Left lung (tissue), 10 donors: Measurements from ENCODE around the gene CD226. TPM values are rescaled to one million over a fixed set of nuclear protein-coding genes. Genes with fewer than 3 reads are reported as not detected.
A peak's percentile ranks its signal among the peaks of the same experiment; 100 is the strongest.

Source experiments
- ATAC-seq: fragments of 200-7000 bp; cut with Tn5 transposase; one replicate; pipeline ENCODE4 v1.9.1; 2020; ENCODE audit warnings: moderate library complexity
- DNase-seq, 4 donors: peaks; one replicate each; pipeline ENCODE4 v3.0.0-alpha.2; 2013 to 2020
- H3K27ac ChIP-seq, 2 donors: fragments of 200-600 bp; sonication (generic) in 1 of 2; one replicate each; pipeline versions ENCODE4 v1.5.0 to v1.8.0; 2020 to 2021
- H3K27me3 ChIP-seq, 2 donors: fragments of 200-600 bp; sonication (generic) in 1 of 2; one replicate each; pipeline versions ENCODE4 v1.5.0 to v1.8.0; 2020 to 2021
- H3K36me3 ChIP-seq, 2 donors: fragments of 200-600 bp; sonication (generic) in 1 of 2; one replicate each; pipeline versions ENCODE4 v1.5.0 to v1.8.0; 2020 to 2021
- H3K4me1 ChIP-seq, 2 donors: fragments of 200-600 bp; one replicate each; pipeline ENCODE4 v1.8.0; 2021
- H3K4me3 ChIP-seq, 2 donors: fragments of 200-600 bp; sonication (generic) in 1 of 2; one replicate each; pipeline versions ENCODE4 v1.5.0 to v1.8.0; 2020 to 2021; ENCODE audit warnings: mild to moderate bottlenecking in 1 of 2
- H3K9me3 ChIP-seq, 2 donors: fragments of 200-600 bp; sonication (generic) in 1 of 2; one replicate each; pipeline versions ENCODE4 v1.5.0 to v1.8.0; 2020 to 2021
- CTCF ChIP-seq, 2 donors: fragments of 200-600 bp; sonication (generic) in 1 of 2; IDR thresholded peaks; one replicate each; pipeline versions ENCODE4 v1.5.0 to v1.8.0; 2021; ENCODE audit warnings: antibody characterized with exemption in 2 of 2
- intact Hi-C, 2 donors: fragments of 100-400 bp; cut with DNase I; formaldehyde crosslinking; loops; one replicate each; pipeline versions ENCODE4 v1.11.2 to v1.14.2; 2022
- polyA plus RNA-seq, 6 donors: library from polyadenylated mRNA; unstranded; fragments of 120-200 nt; gene quantifications; one replicate each; pipeline ENCODE4 v1.2.1, GENCODE V29; 2013; ENCODE audit not compliant: insufficient read length in 6 of 6
- total RNA-seq, 2 donors: library from RNA; stranded (reverse); fragmentation: NEBNext Ultra II Directional; extraction: Animal tissue kit (Norgen Biotek cat#: 25700); gene quantifications; one replicate each; pipeline ENCODE4 v1.2.1, GENCODE V29; 2021
- donor health status: DM: no; HTN: yes; CAD: no.
- donor health status: DM: no; HTN: no; CAD: no.

CD226 gene
- total and polyA plus RNA-seq, 8 donors: 2.2 to 5.6 (median 2.9) TPM

- DNase-seq (no peak), ATAC-seq (no peak)
- intact Hi-C loops: no loop called here
- TF ChIP-seq CTCF (IDR thresholded peaks at IDR 0.05): no peak
- H3K4me1 ChIP-seq: peaks cover 4 to 24% of the 10 kb centered on the region in 2 donors
- no peak overlapping the region for H3K27ac ChIP-seq
- H3K36me3 ChIP-seq: no peaks in the 10 kb centered on the region
- H3K27me3 ChIP-seq: no peaks in the 10 kb centered on the region
- no peaks in the 10 kb centered on the region for H3K9me3 ChIP-seq
- H3K4me3 ChIP-seq: no peak overlapping the region
These were observed 3.5 kb upstream of the CD226 start for GRCh38 chr18:69951182-69951581.

GRCh38 chr18:69949538-69949936 is 1.9 kb upstream of the CD226 start:
- intact Hi-C loops: no loop called here
- TF ChIP-seq CTCF (IDR thresholded peaks at IDR 0.05): no peak
- H3K4me3 ChIP-seq: no peak overlapping the region

DNA sequence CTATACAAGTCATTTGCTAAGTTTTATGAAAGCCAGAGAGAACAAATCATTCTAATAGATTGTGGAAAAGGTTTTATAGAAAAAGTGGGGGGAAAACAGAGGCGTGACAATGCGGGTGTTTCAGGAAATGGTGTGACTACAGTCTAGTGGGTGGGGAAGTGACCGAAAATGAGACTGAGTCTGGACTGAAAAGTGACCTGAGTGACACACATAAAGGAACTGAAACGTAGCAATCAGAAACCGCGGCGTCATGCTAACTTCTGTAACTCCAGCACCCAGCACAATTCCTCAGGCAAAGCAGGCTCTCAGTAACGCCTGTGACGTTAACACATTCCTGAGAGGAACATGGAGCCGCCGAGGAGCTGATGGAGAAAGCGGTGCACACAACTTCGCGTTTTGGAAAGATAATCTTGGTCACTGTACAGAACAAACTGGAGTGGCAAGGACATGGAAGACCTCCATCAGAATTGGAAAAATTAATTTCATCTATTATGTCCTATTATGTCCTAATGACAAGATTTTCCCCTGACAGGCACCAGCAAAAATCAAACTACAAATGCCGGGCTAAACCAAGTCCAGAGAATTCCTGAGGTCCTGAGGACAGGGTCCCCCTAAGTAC is 1.4 kb upstream of the CD226 start:
- no peaks in the 10 kb centered on the region for H3K9me3 ChIP-seq
- H3K27me3 ChIP-seq: no peaks in the 10 kb centered on the region
- H3K27ac ChIP-seq: peak overlapping the region in 1 of 2 donors; percentile 7
- H3K4me1 ChIP-seq: peaks cover 0 to 24% of the 10 kb centered on the region in 2 donors
- H3K4me3 ChIP-seq: no peak overlapping the region
- H3K36me3 ChIP-seq: no peaks in the 10 kb centered on the region
- peak; percentile 72 for ATAC-seq
- no peak for TF ChIP-seq CTCF (IDR thresholded peaks at IDR 0.05)
- intact Hi-C loops: no loop called here
- peak in 3 of 4 donors; percentile 4 to 50 (median 33) for DNase-seq

More at GRCh38 chr18:69949538-69949936, 1.9 kb upstream of the CD226 start:
- H3K9me3 ChIP-seq: no peaks in the 10 kb centered on the region
- no peaks in the 10 kb centered on the region for H3K36me3 ChIP-seq
- peaks cover 2 to 24% of the 10 kb centered on the region in 2 donors for H3K4me1 ChIP-seq
- DNase-seq (no peak), ATAC-seq (no peak)
- H3K27ac ChIP-seq: peak overlapping the region in 1 of 2 donors; percentile 7
- H3K27me3 ChIP-seq: no peaks in the 10 kb centered on the region

GRCh38 chr18:69948256-69948655 is 583 bp upstream of the CD226 start:
- no peak for TF ChIP-seq CTCF (IDR thresholded peaks at IDR 0.05)
- Histone ChIP-seq H3K4me3 (no peak overlapping the region), H3K36me3 (no peaks in the 10 kb centered on the region), H3K9me3 (no peaks in the 10 kb centered on the region), H3K4me1 (peaks cover 0 to 24% of the 10 kb centered on the region in 2 donors), H3K27me3 (no peaks in the 10 kb centered on the region), H3K27ac (peak overlapping the region in 1 of 2 donors; percentile 7)
- intact Hi-C loops: no loop called here
- DNase-seq (no peak), ATAC-seq (no peak)

- no peak for TF ChIP-seq CTCF (IDR thresholded peaks at IDR 0.05)
- no peaks in the 10 kb centered on the region for H3K36me3 ChIP-seq
- no peak for DNase-seq
- peaks cover 0 to 3% of the 10 kb centered on the region in 2 donors for H3K9me3 ChIP-seq
- no peaks in the 10 kb centered on the region for H3K27me3 ChIP-seq
- no peak for ATAC-seq
- H3K27ac ChIP-seq: no peak overlapping the region
- no peak overlapping the region for H3K4me3 ChIP-seq
- peaks cover 0 to 24% of the 10 kb centered on the region in 2 donors for H3K4me1 ChIP-seq
- intact Hi-C loops: no loop called here
These were observed 991 bp downstream of the CD226 start for GRCh38 chr18:69946608-69947155.
